ENCODE measurements around the gene WDR17.
"Not testable (repeated sequence)": the region's sequence is repeated elsewhere in the genome, so short reads cannot be mapped to it uniquely, and the experiment has no call there.

Gene WDR17

GRCh38 chr4:176193938-176194337 lies 128.3 kb downstream of the WDR17 start:
- DNase-seq = no peak

DNA sequence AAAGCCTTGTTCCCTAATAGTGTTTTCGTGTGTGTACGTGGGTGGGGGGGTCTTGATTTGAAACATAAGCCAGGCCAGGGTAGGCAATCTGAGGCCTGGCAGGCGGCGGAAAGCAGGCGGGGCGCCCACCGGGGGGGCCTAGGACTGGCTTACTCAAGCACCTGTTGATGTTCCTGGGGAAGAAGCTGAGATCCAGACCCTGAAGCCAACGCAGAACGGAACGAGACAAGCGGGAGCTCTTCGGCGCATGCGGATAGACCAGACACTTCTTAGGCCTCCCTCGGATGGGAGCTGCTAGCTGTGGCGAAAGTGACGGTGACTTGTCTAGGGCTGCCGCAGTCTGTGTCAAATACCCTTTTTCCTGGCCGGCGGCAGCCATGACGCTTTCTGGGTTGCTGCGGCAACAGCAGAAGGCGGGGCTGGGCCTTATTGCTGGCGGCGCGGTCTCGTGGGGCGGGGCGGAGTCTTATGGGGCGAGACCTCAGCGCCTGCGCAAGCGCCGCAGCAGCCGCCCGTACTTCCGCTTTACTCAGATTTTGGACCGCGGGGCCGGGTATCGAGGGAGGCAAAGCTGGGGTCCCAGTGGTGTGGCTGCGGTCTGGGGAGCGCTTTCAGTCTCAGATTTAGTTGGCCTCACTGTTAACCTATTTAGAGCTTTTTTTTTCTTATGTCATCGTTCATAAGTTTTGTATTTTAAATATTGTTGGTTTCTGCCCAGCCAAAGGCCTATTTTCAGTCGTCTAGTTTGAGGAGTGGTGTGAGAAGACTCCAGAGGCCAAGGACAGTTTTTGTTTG lies 129.7 kb downstream of the WDR17 start, which contains the start of gene SPATA4:
Gene SPATA4, minus strand, starts transcription at position 402 of the 795 bp plus-strand sequence. Its CDS starts 23 bp downstream, at position 379.
- DNase-seq = peak; percentile 69 to 90

DNA sequence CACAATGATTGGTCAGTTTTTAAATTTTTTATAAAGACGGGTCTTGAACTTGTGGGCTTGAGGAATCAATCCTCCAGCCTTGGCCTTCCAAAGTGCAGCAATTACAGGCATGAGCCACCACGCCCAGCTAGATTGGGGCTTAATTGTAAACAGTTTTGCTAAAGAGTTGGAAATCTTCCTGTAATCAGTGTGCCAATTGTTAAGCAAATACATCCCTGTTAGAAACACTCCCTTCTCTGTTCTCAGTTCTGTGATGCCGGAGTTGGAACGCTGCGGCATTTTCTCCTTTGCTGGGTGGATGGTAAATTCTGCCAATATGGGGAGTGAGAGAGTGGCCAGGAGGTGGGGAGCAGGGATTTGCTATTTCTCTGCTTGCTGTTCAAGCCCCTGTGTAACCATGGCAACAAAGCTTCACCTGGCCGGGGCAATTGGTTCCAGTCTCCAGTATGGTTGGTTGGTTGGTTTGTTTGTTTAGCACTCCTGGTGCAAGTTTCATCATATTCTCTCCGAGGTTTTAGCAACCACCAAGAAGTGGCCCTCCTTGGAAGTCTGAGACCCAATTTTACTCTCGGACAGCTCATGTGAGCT lies 132.8 kb downstream of the WDR17 start:
- no peak for DNase-seq

GRCh38 chr4:176205299-176205698 lies 139.7 kb downstream of the WDR17 start:
- no peak for DNase-seq

GRCh38 chr4:176207839-176208238 lies 142.2 kb downstream of the WDR17 start:
- DNase-seq = no peak

DNA sequence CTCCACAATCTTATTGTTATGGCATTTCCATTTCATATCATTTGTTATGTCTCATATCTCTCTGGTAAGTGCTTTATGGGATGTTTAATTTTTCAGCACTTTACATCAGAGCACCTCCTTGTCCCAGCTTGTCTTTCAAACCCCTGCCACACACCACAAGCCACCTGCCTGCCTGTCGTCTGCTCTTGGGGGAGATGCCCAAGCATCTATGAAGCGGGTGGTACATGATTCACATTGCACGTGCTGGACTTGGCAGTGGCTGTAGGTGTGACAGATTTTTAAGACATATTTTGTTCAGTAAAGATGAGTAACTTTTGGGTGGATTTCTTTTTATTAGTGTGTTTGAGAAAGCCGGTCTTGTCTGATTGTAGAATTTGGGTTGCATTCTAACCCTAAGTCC lies 143.9 kb downstream of the WDR17 start:
- no peak for DNase-seq

DNA sequence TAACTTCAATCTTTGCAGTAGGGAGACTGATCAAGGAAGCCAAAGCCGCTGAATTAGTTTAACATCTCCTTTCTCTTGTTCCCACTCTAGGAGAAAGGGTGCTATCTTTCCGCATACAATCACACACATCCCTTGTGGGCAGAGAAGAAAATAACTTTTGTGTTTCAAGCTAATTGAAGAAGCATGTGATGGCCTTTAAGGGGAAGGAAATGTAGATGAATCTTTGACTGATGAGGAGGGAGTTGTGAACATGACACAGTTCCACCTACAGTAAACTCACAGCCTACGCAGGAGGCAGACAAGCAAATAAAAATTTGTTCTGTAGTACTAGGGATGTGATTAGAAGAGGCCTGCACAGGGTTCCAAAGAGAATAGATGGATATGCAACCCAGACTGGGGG lies 144.5 kb downstream of the WDR17 start:
- DNase-seq = no peak

GRCh38 chr4:176210579-176211296 lies 145.1 kb downstream of the WDR17 start:
- no peak for DNase-seq

DNA sequence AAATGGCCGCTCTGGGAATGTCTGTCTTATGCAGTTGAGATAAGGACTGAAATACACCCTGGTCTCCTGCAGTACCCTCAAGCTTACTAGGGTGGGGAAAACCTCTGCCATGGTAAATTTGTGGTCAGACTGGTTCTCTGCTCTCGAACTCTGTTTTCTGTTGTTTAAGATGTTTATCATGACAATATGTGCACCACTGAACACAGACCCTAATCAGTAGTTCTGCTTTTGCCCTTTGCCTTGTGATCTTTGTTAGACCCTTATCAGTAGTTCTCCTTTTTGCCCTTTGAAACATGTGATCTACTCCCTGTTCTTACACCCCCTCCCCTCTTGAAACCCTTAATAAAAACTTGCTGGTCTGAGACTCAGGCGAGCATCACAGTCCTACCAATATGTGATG lies 146.7 kb downstream of the WDR17 start:
- DNase-seq = not testable (repeated sequence)

DNA sequence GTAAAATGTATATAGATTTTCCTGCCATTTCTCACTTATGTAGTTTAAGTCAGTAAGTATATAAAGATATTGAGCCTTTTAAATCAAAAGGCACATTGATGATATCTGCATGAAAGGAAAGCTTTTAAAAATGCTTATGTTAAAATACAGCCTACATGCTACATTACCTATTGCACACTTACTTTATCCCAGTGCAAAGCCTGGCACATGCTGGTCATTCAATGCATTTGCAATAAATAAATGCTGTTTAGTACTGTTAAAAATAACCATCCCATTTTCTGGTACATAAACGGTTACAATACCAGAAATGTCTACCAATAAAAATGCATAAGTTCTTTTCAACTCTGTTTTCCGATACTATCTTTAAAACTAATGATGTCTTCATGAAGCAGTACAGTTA lies 151.9 kb downstream of the WDR17 start:
- DNase-seq = no peak

- DNase-seq = no peak
Observed at GRCh38 chr4:176222149-176222548, 156.5 kb downstream of the WDR17 start.

DNA sequence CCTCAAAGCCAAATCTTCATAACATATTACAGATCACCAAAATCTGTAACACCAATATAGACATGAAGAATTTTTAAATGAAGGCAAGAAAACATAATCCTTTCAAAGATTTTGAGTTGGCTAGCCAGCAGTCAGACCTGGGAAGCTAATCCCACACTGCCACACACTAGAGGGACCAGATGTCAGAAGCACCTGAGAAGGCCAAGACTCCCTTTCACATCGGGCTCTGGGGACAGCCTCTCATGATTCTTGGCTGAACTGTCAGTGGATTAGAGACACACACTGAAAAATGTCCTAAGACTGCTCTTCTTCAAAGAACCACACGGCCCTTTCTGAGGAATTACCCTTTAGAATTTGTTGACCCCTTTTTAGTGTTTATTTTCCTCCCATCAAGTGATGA lies 157.9 kb downstream of the WDR17 start:
- no peak for DNase-seq

GRCh38 chr4:176226736-176227135 lies 161.1 kb downstream of the WDR17 start:
- no peak for DNase-seq

- no peak for DNase-seq
Observed at GRCh38 chr4:176229645-176230044, 164.0 kb downstream of the WDR17 start.

Measured in NCI-H446 (cell line).